Karpas-422 (cell line): ENCODE data around the gene G0S2. TPM values are rescaled to one million over a fixed set of nuclear protein-coding genes. Genes with fewer than 3 reads are reported as not detected.
"Not testable (repeated sequence)": the region's sequence is repeated elsewhere in the genome, so short reads cannot be mapped to it uniquely, and the experiment has no call there.

Experiments used
- DNase-seq: peaks from one replicate; pipeline ENCODE4 v3.0.0-alpha.2; 2015
- H2AFZ ChIP-seq: fragments of 200-600 bp; sonication (generic); 2 replicates; pipeline ENCODE4 v1.6.1; 2014; ENCODE audit warnings: antibody characterized with exemption, low read length, mixed read lengths
- H3K27ac ChIP-seq: fragments of 200-600 bp; sonication (generic); 2 replicates; pipeline ENCODE4 v1.5.1; 2014; ENCODE audit warnings: mild to moderate bottlenecking, low read length, moderate library complexity
- H3K27me3 ChIP-seq: fragments of 200-600 bp; sonication (generic); 2 replicates; pipeline ENCODE4 v1.6.1; 2014; ENCODE audit warnings: low read length, mixed read lengths
- H3K36me3 ChIP-seq: fragments of 200-600 bp; sonication (generic); 2 replicates; pipeline ENCODE4 v1.6.1; 2014; ENCODE audit warnings: low read length, mixed read lengths; ENCODE audit not compliant: insufficient read depth
- H3K4me1 ChIP-seq: fragments of 200-600 bp; sonication (generic); 2 replicates; pipeline ENCODE4 v1.6.1; 2014; ENCODE audit warnings: mild to moderate bottlenecking, low read length, mixed read lengths
- H3K4me2 ChIP-seq: fragments of 200-600 bp; sonication (generic); 2 replicates; pipeline ENCODE4 v1.6.1; 2014; ENCODE audit warnings: low read length, low read depth, mild to moderate bottlenecking; ENCODE audit not compliant: poor library complexity, severe bottlenecking
- H3K4me3 ChIP-seq: fragments of 200-600 bp; sonication (generic); 2 replicates; pipeline ENCODE4 v1.5.1; 2014; ENCODE audit warnings: mild to moderate bottlenecking, antibody characterized with exemption, low read length, mixed read lengths
- H3K79me2 ChIP-seq: fragments of 200-600 bp; sonication (generic); 2 replicates; pipeline ENCODE4 v1.6.1; 2014; ENCODE audit warnings: mild to moderate bottlenecking, low read length, mixed read lengths
- H3K9ac ChIP-seq: fragments of 200-600 bp; sonication (generic); 2 replicates; pipeline ENCODE4 v1.6.0; 2014; ENCODE audit warnings: low read length
- H3K9me2 ChIP-seq: fragments of 200-600 bp; sonication (generic), shearing (Covaris generic); replicated peaks from 2 replicates; pipeline ENCODE4 v1.6.0; 2014; ENCODE audit warnings: mild to moderate bottlenecking, low read length, moderate library complexity; ENCODE audit not compliant: insufficient read depth
- H3K9me3 ChIP-seq: fragments of 300-700, 200-600 bp; sonication (generic); 2 replicates; pipeline ENCODE4 v1.6.1; 2014; ENCODE audit warnings: low read length, mixed read lengths
- H4K20me1 ChIP-seq: fragments of 200-600 bp; sonication (generic); 2 replicates; pipeline ENCODE4 v1.6.1; 2014; ENCODE audit warnings: mild to moderate bottlenecking, antibody characterized with exemption, low read length, low read depth; ENCODE audit not compliant: insufficient read depth
- total RNA-seq: library from RNA; depleted of rRNA; stranded (reverse); fragments of >200 nt; shearing (Covaris generic); gene quantifications from 2 replicates; pipeline ENCODE4 v1.2.3, GENCODE V29; 2014; ENCODE audit warnings: low replicate concordance

Gene G0S2
- total RNA-seq, 1 experiment from 2014 or later, result 6.9 TPM

- H3K27me3 ChIP-seq, result no peaks in the 10 kb centered on the region
- DNase-seq, result no peak
Measured at GRCh38 chr1:209697126-209697525, 21.9 kb downstream of the G0S2 start.

GRCh38 chr1:209700686-209701085 lies 25.5 kb downstream of the G0S2 start:
- H3K27me3 ChIP-seq, H4K20me1 ChIP-seq, H3K79me2 ChIP-seq, DNase-seq, H3K4me2 ChIP-seq, H3K9me3 ChIP-seq, H3K36me3 ChIP-seq, H2AFZ ChIP-seq, H3K4me3 ChIP-seq, H3K4me1 ChIP-seq, H3K9ac ChIP-seq, H3K27ac ChIP-seq, H3K9me2 ChIP-seq: not testable (repeated sequence)

More at GRCh38 chr1:209697126-209697525, 21.9 kb downstream of the G0S2 start:
- no peak overlapping the region for H3K9ac ChIP-seq
- H3K9me2 ChIP-seq, result no peaks in the 10 kb centered on the region
- no peaks in the 10 kb centered on the region for H3K9me3 ChIP-seq
- H3K36me3 ChIP-seq, result no peaks in the 10 kb centered on the region
- no peak overlapping the region for H3K4me3 ChIP-seq
- no peak overlapping the region for H3K27ac ChIP-seq
- no peak overlapping the region for H2AFZ ChIP-seq
- H3K4me1 ChIP-seq, result no peaks in the 10 kb centered on the region
- H4K20me1 ChIP-seq, result no peaks in the 10 kb centered on the region
- H3K79me2 ChIP-seq, result no peaks in the 10 kb centered on the region
- H3K4me2 ChIP-seq, result no peak overlapping the region

GRCh38 chr1:209702832-209703231 lies 27.6 kb downstream of the G0S2 start:
- Histone ChIP-seq H3K9me2 (no peaks in the 10 kb centered on the region), H3K4me2 (no peak overlapping the region), H2AFZ (no peak overlapping the region), H3K9ac (no peak overlapping the region), H3K9me3 (no peaks in the 10 kb centered on the region), H3K27ac (no peak overlapping the region), H3K79me2 (no peaks in the 10 kb centered on the region), H3K4me1 (no peaks in the 10 kb centered on the region), H3K36me3 (no peaks in the 10 kb centered on the region), H3K27me3 (no peaks in the 10 kb centered on the region), H3K4me3 (no peak overlapping the region), H4K20me1 (no peaks in the 10 kb centered on the region)
- DNase-seq, result no peak

GRCh38 chr1:209703834-209704504 lies 28.8 kb downstream of the G0S2 start:
- Histone ChIP-seq H3K27ac (no peak overlapping the region), H3K9ac (no peak overlapping the region), H3K36me3 (no peaks in the 10 kb centered on the region), H3K9me3 (no peaks in the 10 kb centered on the region), H4K20me1 (no peaks in the 10 kb centered on the region), H3K9me2 (no peaks in the 10 kb centered on the region), H3K4me2 (no peak overlapping the region), H3K79me2 (no peaks in the 10 kb centered on the region), H3K4me1 (no peaks in the 10 kb centered on the region), H2AFZ (no peak overlapping the region), H3K4me3 (no peak overlapping the region), H3K27me3 (no peaks in the 10 kb centered on the region)
- DNase-seq, result no peak

GRCh38 chr1:209704584-209704983 lies 29.4 kb downstream of the G0S2 start, which contains the start of gene HSD11B1:
Gene HSD11B1 (plus strand): TSS chr1:209704846. CDS start chr1:209704943, 97 bp downstream.
- no peaks in the 10 kb centered on the region for H3K27me3 ChIP-seq
- H3K4me3 ChIP-seq, result no peak within 1 kb of the TSS
- no peaks in the 10 kb centered on the region for H3K4me1 ChIP-seq
- no peaks in the 10 kb centered on the region for H4K20me1 ChIP-seq
- H3K9ac ChIP-seq, result no peak within 1 kb of the TSS
- no peak within 1 kb of the TSS for H2AFZ ChIP-seq
- H3K9me3 ChIP-seq, result no peaks in the 10 kb centered on the region
- H3K79me2 ChIP-seq, result no peaks in the 10 kb centered on the region
- no peaks in the 10 kb centered on the region for H3K36me3 ChIP-seq
- no peak for DNase-seq
- H3K4me2 ChIP-seq, result no peak within 1 kb of the TSS
- H3K9me2 ChIP-seq, result no peaks in the 10 kb centered on the region
- no peak within 1 kb of the TSS for H3K27ac ChIP-seq

GRCh38 chr1:209705033-209705598 lies 29.9 kb downstream of the G0S2 start:
- H3K27ac ChIP-seq, result no peak overlapping the region
- H3K9me2 ChIP-seq, result no peaks in the 10 kb centered on the region
- H3K4me1 ChIP-seq, result no peaks in the 10 kb centered on the region
- no peak for DNase-seq
- H3K27me3 ChIP-seq, result no peaks in the 10 kb centered on the region
- no peaks in the 10 kb centered on the region for H3K36me3 ChIP-seq
- no peak overlapping the region for H3K4me3 ChIP-seq
- H3K9ac ChIP-seq, result no peak overlapping the region
- no peaks in the 10 kb centered on the region for H3K79me2 ChIP-seq
- no peaks in the 10 kb centered on the region for H3K9me3 ChIP-seq
- no peak overlapping the region for H3K4me2 ChIP-seq
- no peak overlapping the region for H2AFZ ChIP-seq
- H4K20me1 ChIP-seq, result no peaks in the 10 kb centered on the region

GRCh38 chr1:209706622-209707021 lies 31.4 kb downstream of the G0S2 start:
- H3K4me2 ChIP-seq, result no peak overlapping the region
- no peak for DNase-seq
- H3K9me2 ChIP-seq, result no peaks in the 10 kb centered on the region
- H3K27ac ChIP-seq, result no peak overlapping the region
- no peak overlapping the region for H3K4me3 ChIP-seq
- no peak overlapping the region for H2AFZ ChIP-seq
- no peaks in the 10 kb centered on the region for H3K4me1 ChIP-seq
- no peaks in the 10 kb centered on the region for H3K36me3 ChIP-seq
- H3K9me3 ChIP-seq, result no peaks in the 10 kb centered on the region
- H3K9ac ChIP-seq, result no peak overlapping the region
- no peaks in the 10 kb centered on the region for H3K79me2 ChIP-seq
- no peaks in the 10 kb centered on the region for H3K27me3 ChIP-seq
- H4K20me1 ChIP-seq, result no peaks in the 10 kb centered on the region

GRCh38 chr1:209707308-209707707 lies 32.1 kb downstream of the G0S2 start:
- no peak overlapping the region for H3K27ac ChIP-seq
- H3K36me3 ChIP-seq, result no peaks in the 10 kb centered on the region
- no peak overlapping the region for H3K4me2 ChIP-seq
- no peaks in the 10 kb centered on the region for H3K79me2 ChIP-seq
- DNase-seq, result no peak
- H4K20me1 ChIP-seq, result no peaks in the 10 kb centered on the region
- no peaks in the 10 kb centered on the region for H3K27me3 ChIP-seq
- no peak overlapping the region for H2AFZ ChIP-seq
- H3K9ac ChIP-seq, result no peak overlapping the region
- no peaks in the 10 kb centered on the region for H3K9me3 ChIP-seq
- H3K4me1 ChIP-seq, result no peaks in the 10 kb centered on the region
- no peaks in the 10 kb centered on the region for H3K9me2 ChIP-seq
- no peak overlapping the region for H3K4me3 ChIP-seq
